HEK293 (cell line): Measurements from ENCODE around the gene VEZT.

Experiments used
- KLF10 ChIP-seq: fragments of 450-650 bp; IDR thresholded peaks from 2 replicates; pipeline ENCODE4 v1.5.1; 2018; ENCODE audit warnings: missing biosample characterization, mild to moderate bottlenecking, missing genetic modification characterization
- ZNF423 ChIP-seq: fragments of 450-650 bp; formaldehyde crosslinking; IDR thresholded peaks from 2 replicates; pipeline ENCODE4 v1.5.1; 2016; ENCODE audit warnings: missing biosample characterization, missing genetic modification characterization
- ZNF426 ChIP-seq: fragments of 450-650 bp; formaldehyde crosslinking; IDR thresholded peaks from 2 replicates; pipeline ENCODE4 v1.5.1; 2017; ENCODE audit warnings: missing biosample characterization, missing genetic modification characterization, mild to moderate bottlenecking, inconsistent platforms, moderate library complexity
- ZNF560 ChIP-seq: fragments of 450-650 bp; formaldehyde crosslinking; IDR thresholded peaks from 2 replicates; pipeline ENCODE4 v1.5.1; 2017; ENCODE audit warnings: missing biosample characterization, missing genetic modification characterization, borderline replicate concordance
- ZNF623 ChIP-seq: fragments of 450-650 bp; formaldehyde crosslinking; IDR thresholded peaks from 2 replicates; pipeline ENCODE4 v1.5.1; 2016; ENCODE audit warnings: missing biosample characterization, missing genetic modification characterization
- ZNF768 ChIP-seq: fragments of 450-650 bp; formaldehyde crosslinking; IDR thresholded peaks from 2 replicates; pipeline ENCODE4 v1.5.1; 2018; ENCODE audit warnings: missing biosample characterization, mild to moderate bottlenecking, missing genetic modification characterization
- ZNF837 ChIP-seq: fragments of 450-650 bp; formaldehyde crosslinking; IDR thresholded peaks from 2 replicates; pipeline ENCODE4 v1.5.1; 2016; ENCODE audit warnings: missing biosample characterization, missing genetic modification characterization
- TF ChIP-seq, protein P1 (sequence below): fragments of 450-650 bp; formaldehyde crosslinking; conservative IDR thresholded peaks from 2 replicates; pipeline ENCODE4 v1.5.1; 2016; ENCODE audit warnings: low read depth, missing biosample characterization, missing genetic modification characterization
- TF ChIP-seq, protein P2 (sequence below): fragments of 450-650 bp; formaldehyde crosslinking; IDR thresholded peaks from 2 replicates; pipeline ENCODE4 v1.5.1; 2016; ENCODE audit warnings: missing biosample characterization, missing genetic modification characterization

DNA sequence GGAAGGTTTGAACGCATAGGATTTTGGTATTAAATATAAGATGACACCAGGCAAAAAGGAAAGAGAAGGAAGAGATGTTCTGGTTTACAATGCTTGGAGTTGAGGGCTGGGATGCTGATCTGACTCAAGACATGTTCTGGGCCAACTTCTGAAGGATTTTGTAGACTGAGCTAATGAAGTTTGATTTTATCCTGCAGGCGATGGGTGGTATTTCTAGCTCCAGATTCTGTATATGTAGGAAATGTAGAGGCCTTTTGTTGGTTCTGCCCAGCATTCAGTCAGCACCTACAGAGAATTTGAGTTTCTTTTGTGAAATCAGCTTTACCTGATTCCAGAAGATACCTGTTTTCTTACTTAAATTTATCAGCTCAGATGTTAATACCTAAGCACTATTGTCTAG, 48.2 kb downstream of the VEZT start:
- TF ChIP-seq, protein P1, sequence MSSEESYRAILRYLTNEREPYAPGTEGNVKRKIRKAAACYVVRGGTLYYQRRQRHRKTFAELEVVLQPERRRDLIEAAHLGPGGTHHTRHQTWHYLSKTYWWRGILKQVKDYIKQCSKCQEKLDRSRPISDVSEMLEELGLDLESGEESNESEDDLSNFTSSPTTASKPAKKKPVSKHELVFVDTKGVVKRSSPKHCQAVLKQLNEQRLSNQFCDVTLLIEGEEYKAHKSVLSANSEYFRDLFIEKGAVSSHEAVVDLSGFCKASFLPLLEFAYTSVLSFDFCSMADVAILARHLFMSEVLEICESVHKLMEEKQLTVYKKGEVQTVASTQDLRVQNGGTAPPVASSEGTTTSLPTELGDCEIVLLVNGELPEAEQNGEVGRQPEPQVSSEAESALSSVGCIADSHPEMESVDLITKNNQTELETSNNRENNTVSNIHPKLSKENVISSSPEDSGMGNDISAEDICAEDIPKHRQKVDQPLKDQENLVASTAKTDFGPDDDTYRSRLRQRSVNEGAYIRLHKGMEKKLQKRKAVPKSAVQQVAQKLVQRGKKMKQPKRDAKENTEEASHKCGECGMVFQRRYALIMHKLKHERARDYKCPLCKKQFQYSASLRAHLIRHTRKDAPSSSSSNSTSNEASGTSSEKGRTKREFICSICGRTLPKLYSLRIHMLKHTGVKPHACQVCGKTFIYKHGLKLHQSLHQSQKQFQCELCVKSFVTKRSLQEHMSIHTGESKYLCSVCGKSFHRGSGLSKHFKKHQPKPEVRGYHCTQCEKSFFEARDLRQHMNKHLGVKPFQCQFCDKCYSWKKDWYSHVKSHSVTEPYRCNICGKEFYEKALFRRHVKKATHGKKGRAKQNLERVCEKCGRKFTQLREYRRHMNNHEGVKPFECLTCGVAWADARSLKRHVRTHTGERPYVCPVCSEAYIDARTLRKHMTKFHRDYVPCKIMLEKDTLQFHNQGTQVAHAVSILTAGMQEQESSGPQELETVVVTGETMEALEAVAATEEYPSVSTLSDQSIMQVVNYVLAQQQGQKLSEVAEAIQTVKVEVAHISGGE (tag by site-specific recombination) = no peak
- TF ChIP-seq, protein P2, sequence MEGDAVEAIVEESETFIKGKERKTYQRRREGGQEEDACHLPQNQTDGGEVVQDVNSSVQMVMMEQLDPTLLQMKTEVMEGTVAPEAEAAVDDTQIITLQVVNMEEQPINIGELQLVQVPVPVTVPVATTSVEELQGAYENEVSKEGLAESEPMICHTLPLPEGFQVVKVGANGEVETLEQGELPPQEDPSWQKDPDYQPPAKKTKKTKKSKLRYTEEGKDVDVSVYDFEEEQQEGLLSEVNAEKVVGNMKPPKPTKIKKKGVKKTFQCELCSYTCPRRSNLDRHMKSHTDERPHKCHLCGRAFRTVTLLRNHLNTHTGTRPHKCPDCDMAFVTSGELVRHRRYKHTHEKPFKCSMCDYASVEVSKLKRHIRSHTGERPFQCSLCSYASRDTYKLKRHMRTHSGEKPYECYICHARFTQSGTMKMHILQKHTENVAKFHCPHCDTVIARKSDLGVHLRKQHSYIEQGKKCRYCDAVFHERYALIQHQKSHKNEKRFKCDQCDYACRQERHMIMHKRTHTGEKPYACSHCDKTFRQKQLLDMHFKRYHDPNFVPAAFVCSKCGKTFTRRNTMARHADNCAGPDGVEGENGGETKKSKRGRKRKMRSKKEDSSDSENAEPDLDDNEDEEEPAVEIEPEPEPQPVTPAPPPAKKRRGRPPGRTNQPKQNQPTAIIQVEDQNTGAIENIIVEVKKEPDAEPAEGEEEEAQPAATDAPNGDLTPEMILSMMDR (tag by site-specific recombination) = no peak
- TF ChIP-seq ZNF837 (tag by site-specific recombination) (no peak), ZNF560 (tag by site-specific recombination) (no peak), ZNF768 (tag by site-specific recombination) (no peak), ZNF426 (no peak), ZNF423 (tag by site-specific recombination) (no peak), KLF10 (tag by site-specific recombination) (no peak), ZNF623 (no peak)
